ENCODE data around the gene ESF1.

ESF1 gene

GRCh38 chr20:13677241-13677640 lies 107.5 kb downstream of the ESF1 start:
- no peak for DNase-seq (ENCODE audit: low spot score in 2 of 2)
- no peak overlapping the region for H3K4me3 Mint-ChIP-seq

GRCh38 chr20:13676682-13677081 lies 108.0 kb downstream of the ESF1 start:
- no peaks in the 10 kb centered on the region for H3K9me3 Mint-ChIP-seq
- H3K27ac Mint-ChIP-seq (ENCODE audit: low read depth) = no peak overlapping the region
- H3K4me3 Mint-ChIP-seq = no peak overlapping the region
- peaks cover 15% of the 10 kb centered on the region for H3K27me3 Mint-ChIP-seq
- H3K4me1 Mint-ChIP-seq = no peaks in the 10 kb centered on the region
- DNase-seq (ENCODE audit: low spot score in 2 of 2) = no peak
- no peaks in the 10 kb centered on the region for H3K36me3 Mint-ChIP-seq (ENCODE audit: insufficient read depth)
- no peak for ATAC-seq (replicated peaks; ENCODE audit: extremely low read depth, poor library complexity, severe bottlenecking)

More at GRCh38 chr20:13677241-13677640, 107.5 kb downstream of the ESF1 start:
- H3K27me3 Mint-ChIP-seq = peaks cover 9% of the 10 kb centered on the region
- H3K27ac Mint-ChIP-seq (ENCODE audit: low read depth) = no peak overlapping the region
- no peak for ATAC-seq (replicated peaks; ENCODE audit: extremely low read depth, poor library complexity, severe bottlenecking)
- H3K4me1 Mint-ChIP-seq = no peaks in the 10 kb centered on the region
- H3K9me3 Mint-ChIP-seq = no peaks in the 10 kb centered on the region
- H3K36me3 Mint-ChIP-seq (ENCODE audit: insufficient read depth) = no peaks in the 10 kb centered on the region

GRCh38 chr20:13672690-13673089 lies 112.0 kb downstream of the ESF1 start:
- DNase-seq (ENCODE audit: low spot score in 2 of 2) = no peak
- ATAC-seq (replicated peaks; ENCODE audit: extremely low read depth, poor library complexity, severe bottlenecking) = no peak
- Mint-ChIP-seq H3K4me1 (no peaks in the 10 kb centered on the region), H3K27ac (ENCODE audit: low read depth) (no peak overlapping the region), H3K4me3 (no peak overlapping the region), H3K9me3 (no peaks in the 10 kb centered on the region), H3K36me3 (ENCODE audit: insufficient read depth) (no peaks in the 10 kb centered on the region), H3K27me3 (peaks cover 55% of the 10 kb centered on the region)

GRCh38 chr20:13671916-13672378 lies 112.8 kb downstream of the ESF1 start:
- ATAC-seq (replicated peaks; ENCODE audit: extremely low read depth, poor library complexity, severe bottlenecking) (no peak), DNase-seq (ENCODE audit: low spot score in 2 of 2) (no peak)
- no peaks in the 10 kb centered on the region for H3K4me1 Mint-ChIP-seq
- H3K36me3 Mint-ChIP-seq (ENCODE audit: insufficient read depth) = no peaks in the 10 kb centered on the region
- peaks cover 55% of the 10 kb centered on the region for H3K27me3 Mint-ChIP-seq
- no peak overlapping the region for H3K27ac Mint-ChIP-seq (ENCODE audit: low read depth)
- no peaks in the 10 kb centered on the region for H3K9me3 Mint-ChIP-seq
- H3K4me3 Mint-ChIP-seq = no peak overlapping the region

- Mint-ChIP-seq H3K36me3 (ENCODE audit: insufficient read depth) (no peaks in the 10 kb centered on the region), H3K27me3 (peaks cover 55% of the 10 kb centered on the region), H3K4me1 (no peaks in the 10 kb centered on the region), H3K9me3 (no peaks in the 10 kb centered on the region), H3K27ac (ENCODE audit: low read depth) (no peak overlapping the region), H3K4me3 (no peak overlapping the region)
- ATAC-seq (replicated peaks; ENCODE audit: extremely low read depth, poor library complexity, severe bottlenecking) = no peak
- DNase-seq (ENCODE audit: low spot score in 2 of 2) = no peak
These were observed 113.2 kb downstream of the ESF1 start for GRCh38 chr20:13671512-13671911.

GRCh38 chr20:13670160-13670559 lies 114.6 kb downstream of the ESF1 start:
- DNase-seq (ENCODE audit: low spot score in 2 of 2) (no peak), ATAC-seq (replicated peaks; ENCODE audit: extremely low read depth, poor library complexity, severe bottlenecking) (no peak)
- H3K4me1 Mint-ChIP-seq = no peaks in the 10 kb centered on the region
- no peak overlapping the region for H3K27ac Mint-ChIP-seq (ENCODE audit: low read depth)
- no peaks in the 10 kb centered on the region for H3K36me3 Mint-ChIP-seq (ENCODE audit: insufficient read depth)
- no peak overlapping the region for H3K4me3 Mint-ChIP-seq
- H3K27me3 Mint-ChIP-seq = peaks cover 57% of the 10 kb centered on the region
- no peaks in the 10 kb centered on the region for H3K9me3 Mint-ChIP-seq

GRCh38 chr20:13665709-13666395 lies 118.9 kb downstream of the ESF1 start:
- Mint-ChIP-seq H3K27ac (ENCODE audit: low read depth) (no peak overlapping the region), H3K4me1 (no peaks in the 10 kb centered on the region), H3K9me3 (no peaks in the 10 kb centered on the region), H3K27me3 (peaks cover 58% of the 10 kb centered on the region), H3K36me3 (ENCODE audit: insufficient read depth) (no peaks in the 10 kb centered on the region), H3K4me3 (no peak overlapping the region)
- no peak for DNase-seq (ENCODE audit: low spot score in 2 of 2)
- ATAC-seq (replicated peaks; ENCODE audit: extremely low read depth, poor library complexity, severe bottlenecking) = no peak

Measured in central memory CD8-positive, alpha-beta T cell (primary cell).